ENCODE results near the gene TAS2R8.
"Not testable (repeated sequence)": the region's sequence is repeated elsewhere in the genome, so short reads cannot be mapped to it uniquely, and the experiment has no call there.

TAS2R8 gene, protein sequence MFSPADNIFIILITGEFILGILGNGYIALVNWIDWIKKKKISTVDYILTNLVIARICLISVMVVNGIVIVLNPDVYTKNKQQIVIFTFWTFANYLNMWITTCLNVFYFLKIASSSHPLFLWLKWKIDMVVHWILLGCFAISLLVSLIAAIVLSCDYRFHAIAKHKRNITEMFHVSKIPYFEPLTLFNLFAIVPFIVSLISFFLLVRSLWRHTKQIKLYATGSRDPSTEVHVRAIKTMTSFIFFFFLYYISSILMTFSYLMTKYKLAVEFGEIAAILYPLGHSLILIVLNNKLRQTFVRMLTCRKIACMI

DNA sequence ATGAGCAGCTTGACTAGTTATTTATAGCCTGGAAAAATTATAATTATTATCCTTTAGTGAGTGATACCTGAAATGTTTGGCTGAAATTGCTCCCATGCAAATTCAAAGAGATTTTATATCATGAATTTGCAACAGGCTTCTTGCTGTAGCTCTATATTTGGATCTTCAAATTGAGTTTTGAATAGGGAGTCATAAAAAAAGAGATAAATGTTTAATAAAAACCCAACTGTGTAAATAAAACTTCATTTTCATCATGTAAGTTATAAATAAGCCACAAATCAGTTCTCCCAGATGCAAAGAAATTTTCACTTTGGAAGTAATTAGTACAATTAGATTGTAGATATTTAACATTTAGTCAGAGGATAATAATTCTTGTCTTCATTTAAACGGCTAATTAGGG, at the start of gene TAS2R8:
TSS of gene TAS2R8 (minus strand) at position 101 of the 400 bp plus-strand sequence. CDS start 306 bp downstream, outside the sequence.
- no peak for DNase-seq (ENCODE audit: low read depth, low spot score)

DNA sequence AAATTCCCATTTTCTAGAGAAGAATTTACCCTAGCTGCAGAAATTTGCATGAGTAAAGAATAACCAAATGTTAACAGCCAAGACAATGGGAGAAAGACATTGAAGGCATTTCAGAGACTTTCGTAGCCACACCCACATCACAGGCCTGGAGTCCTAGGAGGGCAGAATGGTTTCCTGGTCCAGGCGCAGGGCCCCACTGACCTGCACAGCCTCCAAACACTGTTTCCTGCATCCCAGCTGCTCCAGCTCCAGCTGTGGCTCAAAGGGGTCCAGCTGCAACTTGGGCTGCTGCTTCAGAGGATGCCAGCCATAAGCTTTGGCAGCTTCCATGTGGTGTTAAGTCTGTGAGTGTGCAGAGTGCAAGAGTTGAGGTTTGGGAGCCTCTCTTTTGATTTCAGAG, 48.7 kb upstream of the TAS2R8 start:
- no peak for DNase-seq (ENCODE audit: low read depth, low spot score)

DNA sequence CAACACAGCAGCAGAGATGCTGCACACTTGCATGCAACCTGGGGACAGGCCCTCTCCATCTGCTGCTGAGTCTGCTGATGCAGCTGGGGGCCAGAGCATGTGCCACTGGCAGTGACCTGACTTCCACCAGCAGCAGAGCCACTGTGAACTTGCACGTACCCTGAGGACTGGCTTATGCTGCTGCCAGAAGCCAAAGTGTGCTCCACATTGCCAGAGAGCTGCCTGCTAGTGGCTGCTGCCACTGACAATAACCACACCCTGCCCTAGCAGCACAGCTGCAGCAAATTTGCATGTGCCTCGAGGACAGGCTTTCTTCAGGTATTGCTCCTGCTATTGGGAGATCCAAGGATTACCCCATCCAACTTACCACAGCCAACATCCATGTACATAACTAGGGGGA, 46.7 kb upstream of the TAS2R8 start:
- no peak for DNase-seq (ENCODE audit: low read depth, low spot score)

DNA sequence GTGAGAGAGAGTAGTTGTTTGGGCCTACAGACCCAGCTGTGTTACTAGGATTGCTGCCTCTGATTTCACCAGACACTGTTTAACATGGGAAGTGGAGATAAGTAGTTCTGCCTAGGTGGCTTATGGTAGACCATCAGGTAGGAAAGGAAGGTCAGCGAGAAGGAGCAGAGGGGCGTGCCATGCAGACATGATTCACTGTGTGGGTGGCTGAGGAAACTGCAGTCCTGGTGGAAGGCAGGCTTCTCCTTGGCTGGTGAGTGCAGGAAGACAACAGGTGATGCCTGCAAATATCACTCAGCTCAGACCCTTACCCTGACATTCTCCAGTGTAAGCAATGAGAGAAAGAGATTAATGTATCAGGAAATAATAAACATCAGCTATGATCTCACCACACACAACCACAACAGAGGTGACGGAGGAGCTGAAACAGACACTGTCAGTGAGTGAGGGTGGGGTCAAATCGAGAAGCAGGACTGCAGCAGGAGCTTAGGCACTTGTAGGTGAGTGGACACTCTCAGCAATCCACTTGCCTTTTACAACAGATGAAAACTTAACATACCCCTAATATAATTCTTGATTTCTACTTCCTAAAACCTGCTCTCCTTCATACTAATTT, 44.3 kb upstream of the TAS2R8 start:
- no peak for DNase-seq (ENCODE audit: low read depth, low spot score)

DNA sequence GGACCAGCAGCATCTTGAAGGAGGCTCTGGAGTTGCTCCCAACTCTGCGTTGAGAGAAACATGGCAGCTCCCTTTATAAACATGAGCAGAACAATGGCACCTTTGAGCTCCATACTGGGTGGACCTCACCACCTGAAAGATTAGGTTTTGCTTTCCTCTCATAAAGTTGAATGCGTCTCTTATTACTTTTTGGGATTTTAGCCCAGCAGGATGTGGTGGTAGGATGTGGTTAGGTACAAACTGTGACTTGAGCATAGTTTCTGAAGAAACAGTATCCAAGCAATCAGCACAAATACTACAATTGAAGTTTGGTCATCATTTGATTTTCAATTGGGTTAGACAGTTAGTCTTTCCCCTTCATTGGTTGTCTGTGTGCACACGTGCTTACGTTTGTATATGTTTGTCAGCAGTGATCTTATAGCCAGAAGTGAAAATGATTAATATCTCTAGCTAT, 42.4 kb upstream of the TAS2R8 start, which contains the start of gene PRR4:
TSS of gene PRR4 (minus strand) at position 51 of the 454 bp plus-strand sequence. CDS start at position 13, 38 bp downstream.
- DNase-seq (ENCODE audit: low read depth, low spot score): no peak

DNA sequence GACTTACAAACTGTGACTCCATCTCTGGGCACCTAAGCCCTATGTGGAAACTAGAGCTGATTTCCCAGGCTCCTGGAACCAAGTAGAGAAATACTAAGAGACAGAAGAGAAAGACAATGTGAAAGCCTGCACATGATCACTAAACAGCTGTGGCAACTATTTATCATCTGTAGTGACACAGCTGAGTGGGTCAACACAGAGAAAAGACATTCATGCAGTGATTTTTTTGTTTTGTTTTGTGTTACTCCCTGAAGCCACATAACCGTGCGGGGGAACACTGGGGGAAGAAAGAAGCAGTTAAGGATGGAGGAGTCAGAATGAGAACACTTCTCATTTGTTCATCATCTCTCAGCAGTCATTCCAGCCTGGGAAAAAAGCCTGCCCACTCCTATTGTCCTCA, 40.7 kb upstream of the TAS2R8 start:
- DNase-seq (ENCODE audit: low read depth, low spot score): no peak

DNA sequence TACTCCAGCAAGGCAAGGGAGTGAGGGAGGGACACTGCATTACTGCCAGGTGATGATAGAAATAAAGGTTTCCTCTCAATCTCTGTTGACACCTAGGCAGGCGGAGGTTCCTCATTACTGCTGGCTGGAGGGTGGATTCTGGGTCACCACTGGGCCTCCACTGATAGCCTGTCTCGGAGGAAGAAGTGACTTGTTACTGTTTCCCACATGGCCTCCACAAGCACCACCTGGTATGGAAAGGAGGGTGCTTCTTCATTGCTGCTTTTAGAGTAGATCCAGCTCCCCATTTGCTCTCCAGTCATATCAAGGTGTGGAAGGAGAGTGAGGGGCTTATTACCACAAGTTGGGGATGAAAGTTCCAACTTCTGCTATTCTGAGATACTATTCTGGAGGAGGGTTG, 35.8 kb upstream of the TAS2R8 start:
- DNase-seq (ENCODE audit: low read depth, low spot score): no peak

DNA sequence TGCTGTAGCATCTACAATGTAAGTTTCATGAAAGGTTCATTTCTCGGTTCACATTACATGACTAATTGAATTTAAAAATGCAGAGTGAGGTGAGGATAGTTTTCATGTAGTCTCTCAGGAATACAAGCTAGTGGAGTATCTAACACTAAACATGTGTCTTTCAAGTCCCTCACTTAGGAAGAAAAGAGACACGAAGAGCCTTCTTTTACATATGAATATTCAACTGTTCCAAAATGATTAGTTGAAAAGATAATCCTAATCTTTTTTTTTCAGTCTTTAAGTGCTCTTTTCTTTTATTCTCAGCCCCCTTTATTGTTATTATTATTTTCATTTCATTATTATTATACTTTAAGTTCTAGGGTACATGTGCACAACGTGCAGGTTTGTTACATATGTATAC, 31.4 kb upstream of the TAS2R8 start:
- no peak for DNase-seq (ENCODE audit: low read depth, low spot score)

DNA sequence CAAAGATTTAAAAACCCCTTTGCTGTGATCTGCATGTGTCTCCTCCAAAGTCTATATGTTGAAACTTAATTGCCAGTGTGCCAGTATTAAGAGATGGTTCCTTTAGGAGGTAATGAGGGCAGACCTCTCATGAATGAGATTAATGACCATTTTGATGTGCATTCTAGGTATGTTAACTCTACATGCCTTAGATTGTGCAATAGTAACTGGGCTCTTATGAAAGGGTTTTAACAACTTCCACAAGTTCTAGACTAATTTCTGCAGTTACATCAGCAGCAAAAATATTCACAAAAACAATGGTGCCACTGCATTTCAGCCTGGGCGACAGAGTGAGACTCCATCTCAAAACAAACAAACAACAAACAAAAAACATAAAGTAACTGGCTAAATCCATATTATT, 22.9 kb upstream of the TAS2R8 start:
- no peak for DNase-seq (ENCODE audit: low read depth, low spot score)

DNA sequence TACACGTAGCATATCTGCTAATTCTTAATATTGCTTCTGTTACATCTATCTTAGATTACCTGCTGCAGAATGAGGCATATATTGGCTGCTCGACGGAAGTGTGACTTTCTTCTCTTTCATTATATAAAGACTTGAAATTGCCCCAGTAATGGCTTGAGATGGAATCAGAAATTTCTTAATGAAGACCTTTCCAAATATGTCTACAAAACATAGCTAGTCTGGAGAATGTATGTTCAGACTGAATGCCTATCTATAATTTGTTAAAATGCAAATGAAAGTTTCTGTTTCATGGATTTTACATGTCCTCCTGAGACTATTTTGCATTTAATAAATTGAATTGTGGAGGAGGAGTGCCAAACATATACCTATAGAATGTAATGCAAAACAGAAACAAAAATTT, 19.2 kb upstream of the TAS2R8 start, which contains the start of gene TAS2R10:
TSS of gene TAS2R10 (minus strand) at position 101 of the 400 bp plus-strand sequence. CDS start at position 12, 89 bp downstream.
- DNase-seq (ENCODE audit: low read depth, low spot score): no peak

DNA sequence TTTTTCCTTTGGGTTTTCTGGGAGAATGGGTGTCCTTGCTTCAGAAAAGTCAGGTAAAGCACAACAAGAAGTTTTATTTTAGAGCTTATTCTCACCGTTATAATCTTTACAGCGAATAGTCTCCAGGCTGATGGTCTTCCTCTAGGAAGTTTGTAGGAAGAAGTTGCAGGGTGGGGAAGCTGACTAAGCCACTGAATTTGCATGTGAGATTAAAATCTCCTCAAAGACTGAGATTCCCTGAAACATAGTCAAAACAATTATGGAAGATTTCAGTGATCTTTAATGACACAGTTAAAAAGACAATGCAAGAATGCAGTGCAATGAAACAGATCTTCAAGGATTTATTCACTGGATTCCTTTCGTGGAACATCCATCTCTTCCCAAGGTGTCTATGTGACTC, 17.9 kb upstream of the TAS2R8 start:
- DNase-seq (ENCODE audit: low read depth, low spot score): no peak

DNA sequence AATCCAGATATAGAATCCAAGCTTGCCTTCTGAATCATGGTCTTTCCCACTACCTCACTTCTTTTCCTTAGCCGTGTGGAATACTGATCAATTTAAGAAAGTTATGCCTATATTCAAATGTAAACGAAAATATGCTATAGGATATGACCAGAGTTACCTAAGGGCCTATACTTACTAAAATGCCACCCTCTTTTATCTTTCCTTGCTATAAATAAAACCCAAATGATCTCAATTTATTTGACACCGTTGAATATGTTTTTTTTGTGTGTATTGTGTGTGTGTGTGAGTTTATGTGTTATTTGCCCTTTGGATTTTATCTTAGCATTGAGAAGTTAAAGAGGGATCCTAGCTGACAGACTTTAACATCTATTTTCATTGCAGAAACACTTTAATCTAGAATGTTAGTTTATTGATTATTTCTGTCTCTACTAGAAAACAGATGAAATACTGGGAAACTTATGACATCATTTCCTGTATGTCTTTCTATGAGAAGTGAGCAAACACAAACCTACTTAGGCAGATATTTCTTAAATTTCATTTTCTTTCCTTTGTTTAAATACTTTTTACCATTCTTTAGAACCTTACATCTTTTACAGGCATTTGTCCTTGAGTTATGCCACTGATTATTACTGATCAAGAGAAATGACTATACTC, 4.9 kb upstream of the TAS2R8 start:
- no peak for DNase-seq (ENCODE audit: low read depth, low spot score)

DNA sequence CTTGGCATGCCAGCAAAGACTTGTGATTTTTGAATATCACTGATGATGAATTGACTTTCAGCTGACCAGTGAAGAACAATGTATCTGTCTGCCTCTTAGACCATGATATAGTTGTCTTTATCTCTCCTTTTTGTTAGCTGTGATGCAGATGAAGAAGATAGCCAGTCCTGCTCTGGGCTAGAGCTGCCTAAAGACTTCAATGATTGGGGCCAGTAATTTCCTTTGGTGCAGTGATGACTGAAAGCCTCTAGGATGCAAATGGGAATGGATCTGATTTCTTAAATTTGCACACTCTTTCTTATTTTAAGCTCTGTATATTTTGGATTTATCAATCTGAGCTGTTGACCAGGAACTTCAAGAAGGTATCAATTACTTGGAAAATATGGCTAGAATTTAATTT, 3.0 kb upstream of the TAS2R8 start, which contains the start of gene TAS2R9:
TSS of gene TAS2R9 (minus strand) at position 101 of the 400 bp plus-strand sequence. CDS start at position 8, 93 bp downstream.
- no peak for DNase-seq (ENCODE audit: low read depth, low spot score)

DNA sequence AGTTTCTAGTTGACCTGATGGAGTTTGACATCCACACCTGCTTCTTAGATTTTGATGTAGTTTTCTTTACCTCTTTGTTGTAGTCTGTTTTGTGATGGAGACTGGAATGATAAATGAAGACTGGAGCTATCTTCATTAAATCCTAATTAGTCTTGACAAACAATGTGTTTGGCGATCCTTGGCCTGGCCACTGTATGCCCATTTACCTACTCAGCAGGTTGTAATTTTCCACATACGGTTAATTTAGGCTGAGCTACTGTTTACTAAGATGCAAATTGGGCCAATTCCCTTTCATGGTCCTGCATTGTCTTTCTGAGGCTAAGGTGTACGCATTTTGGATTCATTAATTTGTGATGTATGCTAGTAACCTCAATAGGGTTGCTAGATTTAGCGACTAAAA, 4.5 kb downstream of the TAS2R8 start, which contains the start of gene TAS2R7:
TSS of gene TAS2R7 (minus strand) at position 41 of the 400 bp plus-strand sequence. CDS start 57 bp downstream, outside the sequence.
- DNase-seq (ENCODE audit: low read depth, low spot score): no peak

DNA sequence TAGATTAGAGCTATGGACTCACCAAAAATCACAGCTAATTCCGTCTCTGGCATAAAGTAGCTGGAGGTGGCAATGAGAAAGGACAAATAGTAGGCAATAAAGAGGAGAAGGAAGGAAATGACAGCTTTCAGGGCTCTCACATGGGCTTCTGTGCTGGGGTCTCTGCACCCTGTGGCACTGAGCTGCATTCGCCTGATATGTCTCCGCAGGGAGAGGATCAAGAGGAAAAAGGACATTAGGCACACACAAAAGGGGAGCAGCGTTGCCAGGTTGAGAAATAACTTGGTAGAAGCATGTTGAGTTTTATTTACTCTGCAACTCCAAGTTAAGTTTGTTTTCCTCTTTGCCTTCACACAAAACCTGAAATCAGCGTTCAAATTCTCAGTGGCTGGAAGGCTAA, 5.3 kb downstream of the TAS2R8 start:
- DNase-seq (ENCODE audit: low read depth, low spot score): no peak

DNA sequence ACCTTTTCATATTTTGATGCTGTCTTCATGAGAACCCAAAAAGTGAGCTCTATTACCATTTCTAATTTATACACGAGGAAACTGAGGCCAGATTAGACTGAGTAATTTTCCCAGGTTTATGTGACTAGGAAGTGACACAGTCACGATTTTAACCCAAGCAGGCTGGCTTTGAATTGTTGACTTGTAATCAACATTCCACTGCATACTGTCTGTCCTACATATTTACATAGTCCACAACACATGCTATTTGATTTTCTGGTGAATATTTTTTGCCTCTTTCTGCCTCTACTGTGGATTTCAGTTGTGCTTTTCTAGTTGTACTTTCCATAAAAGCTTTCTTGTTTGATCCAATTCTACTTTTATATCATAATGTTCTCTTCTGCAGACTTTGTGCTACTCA, 12.9 kb downstream of the TAS2R8 start:
- no peak for DNase-seq (ENCODE audit: low read depth, low spot score)

DNA sequence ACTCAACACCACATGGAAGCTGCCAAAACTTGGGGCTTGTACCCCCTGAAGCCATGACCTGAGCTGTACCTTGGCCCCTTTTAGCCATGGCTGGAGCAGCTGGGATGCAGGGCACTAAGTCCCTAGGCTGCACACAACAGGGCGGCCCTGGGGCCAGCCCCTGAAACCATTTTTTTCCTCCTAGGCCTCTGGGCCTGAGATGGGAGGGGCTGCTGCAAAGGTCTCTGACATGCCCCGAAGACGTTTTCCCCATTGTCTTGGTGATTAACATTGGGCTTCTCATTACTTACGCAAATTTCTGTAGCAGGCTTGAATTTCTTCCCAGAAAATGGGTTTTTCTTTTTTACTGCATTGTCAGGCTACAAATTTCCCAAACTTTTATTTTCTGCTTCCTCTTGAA, 15.3 kb downstream of the TAS2R8 start:
- DNase-seq (ENCODE audit: low read depth, low spot score): not testable (repeated sequence)

DNA sequence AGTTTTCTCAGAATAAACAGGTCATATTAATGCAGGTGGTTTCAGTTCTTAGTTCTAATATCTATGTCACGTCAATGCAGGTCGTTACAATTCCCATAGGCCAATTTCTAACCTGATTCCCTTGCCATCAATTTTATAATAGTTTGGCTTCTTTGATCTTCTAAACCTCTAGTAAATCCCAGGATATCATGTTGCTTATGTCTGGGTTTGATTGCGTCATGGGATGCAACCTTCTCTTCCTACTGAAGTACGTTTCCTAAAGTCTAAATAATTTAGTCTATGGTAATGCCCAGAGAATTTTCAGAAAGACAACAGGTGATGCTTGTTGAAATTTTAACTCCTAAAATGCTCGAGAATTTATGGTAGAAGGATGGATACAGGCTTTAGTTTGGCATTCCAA, 23.8 kb downstream of the TAS2R8 start:
- DNase-seq (ENCODE audit: low read depth, low spot score): no peak

DNA sequence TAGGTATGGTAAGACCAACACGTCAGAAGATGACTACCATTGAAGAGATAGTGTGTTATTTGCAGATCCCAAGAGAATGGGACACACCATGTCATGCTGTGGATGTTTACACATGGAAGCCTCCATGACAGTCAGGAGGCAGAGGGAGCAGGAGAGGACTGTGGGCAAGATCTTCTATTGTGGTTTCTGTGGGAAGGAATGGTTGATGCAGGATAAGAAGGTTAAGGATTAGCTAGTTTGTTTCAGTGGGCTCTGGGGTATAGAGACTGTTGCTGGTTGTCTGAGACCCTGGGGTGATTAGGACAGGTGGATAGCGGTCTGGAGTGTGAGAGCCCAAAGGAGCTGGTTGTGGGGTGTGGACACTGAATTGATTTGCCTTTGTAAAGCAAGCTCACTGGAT, 28.0 kb downstream of the TAS2R8 start:
- no peak for DNase-seq (ENCODE audit: low read depth, low spot score)

DNA sequence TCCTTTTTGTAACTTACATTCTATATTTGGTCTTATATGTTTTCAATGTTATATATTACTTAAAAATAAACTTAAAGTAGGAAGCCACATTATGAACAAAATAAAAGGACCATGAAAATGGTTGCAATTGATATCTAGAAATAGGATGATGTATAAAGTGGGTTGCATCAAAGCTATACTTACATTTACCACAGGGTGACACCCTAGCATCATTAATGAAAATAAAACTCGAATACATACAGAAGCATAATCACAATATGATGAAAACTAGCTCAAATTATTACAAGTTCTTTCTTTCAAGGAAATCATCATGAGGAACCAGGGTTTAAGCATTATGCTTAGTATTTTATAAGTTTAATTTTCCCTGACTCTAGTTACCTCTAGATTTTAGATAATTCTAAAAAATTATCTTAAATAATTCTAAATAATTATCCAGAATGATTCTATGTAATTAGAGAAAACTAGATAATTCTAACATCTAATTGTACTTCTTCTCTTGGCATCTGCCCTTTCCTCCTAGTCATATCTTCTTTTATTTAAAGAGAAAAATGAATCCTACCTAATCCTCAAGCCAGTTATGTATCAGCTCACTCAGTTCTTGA, 35.9 kb downstream of the TAS2R8 start:
- DNase-seq (ENCODE audit: low read depth, low spot score): no peak

DNA sequence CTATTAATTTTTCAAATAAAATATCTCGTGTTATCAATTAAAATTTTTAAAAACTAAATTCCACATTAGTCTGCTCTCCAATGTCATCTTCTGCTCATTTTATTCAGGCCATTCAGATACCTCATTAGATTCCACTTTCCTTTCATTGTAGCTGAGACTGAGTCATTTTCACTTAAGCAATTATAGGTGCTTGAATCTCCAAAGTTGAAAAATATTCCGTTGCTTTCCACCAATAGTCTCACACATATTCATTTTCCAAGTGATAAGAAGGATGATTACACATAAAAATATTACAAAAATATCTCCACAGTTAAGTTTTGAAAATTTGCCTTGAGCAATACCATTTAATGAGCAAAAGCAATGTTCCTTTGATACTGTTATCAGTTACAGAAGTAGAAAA, 47.4 kb downstream of the TAS2R8 start:
- DNase-seq (ENCODE audit: low read depth, low spot score): no peak

DNA sequence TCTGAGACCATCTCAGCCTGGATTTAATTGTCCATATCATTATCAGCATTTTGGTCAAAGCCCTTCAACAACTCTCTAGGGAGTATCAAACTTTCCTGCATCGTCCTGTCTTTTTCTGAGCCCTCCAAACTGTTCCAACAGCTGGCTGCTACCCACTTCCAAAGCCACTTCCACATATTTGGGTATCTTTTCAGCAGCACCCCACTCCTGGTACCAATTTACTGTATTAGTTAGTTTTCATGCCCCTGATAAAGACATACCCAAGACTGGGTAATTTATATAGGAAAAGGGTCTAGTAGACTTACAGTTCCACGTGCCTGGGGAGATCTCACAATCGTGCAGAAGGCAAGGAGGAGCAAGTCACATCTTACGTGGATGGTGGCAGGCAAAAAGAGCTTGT, 50.9 kb downstream of the TAS2R8 start:
- no peak for DNase-seq (ENCODE audit: low read depth, low spot score)
